OCI-LY3 (cell line): ENCODE results near the gene BTD.

ENCODE experiments used
- CTCF ChIP-seq: fragments of 200-600, 300-600 bp; sonication (generic); IDR thresholded peaks from 2 replicates; pipeline ENCODE4 v1.5.1; 2014; ENCODE audit warnings: antibody characterized with exemption, low read length, low read depth
- EZH2phosphoT487 ChIP-seq: fragments of 200-600 bp; shearing (Covaris generic); IDR thresholded peaks from 2 replicates; pipeline ENCODE4 v1.6.1; 2018; ENCODE audit warnings: antibody characterized with exemption, mixed run types, low read depth

GRCh38 chr3:15585111-15585845, 16.3 kb upstream of the BTD start:
- TF ChIP-seq CTCF (no peak), EZH2phosphoT487 (no peak)
